Measurements from ENCODE around the gene SOD1. TPM values are rescaled to one million over a fixed set of nuclear protein-coding genes. Genes with fewer than 3 reads are reported as not detected.
A peak's percentile ranks its signal among the peaks of the same experiment; 100 is the strongest.

SOD1 gene
- total RNA-seq, 1 donor: 207 TPM

DNA sequence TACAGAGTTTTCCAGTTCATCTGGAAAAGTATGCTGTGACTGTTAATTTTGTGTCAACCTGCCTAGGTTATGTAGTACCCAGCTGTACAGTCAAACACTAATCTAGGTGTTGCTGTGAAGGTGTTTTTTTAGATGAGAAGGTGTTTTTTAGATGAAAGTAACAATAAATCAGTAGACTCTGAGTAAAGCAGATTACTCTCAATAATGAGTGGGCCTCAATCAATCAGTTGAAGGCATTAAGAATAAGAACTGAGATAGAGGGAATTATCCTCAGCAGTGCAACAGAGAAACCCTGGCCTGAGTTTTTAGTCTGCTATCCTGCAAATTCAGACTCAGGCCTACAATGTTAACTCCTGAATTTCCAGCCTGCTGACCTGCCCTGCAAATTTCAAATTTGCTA lies 39.0 kb downstream of the SOD1 start:
- Histone ChIP-seq H3K36me3 (ENCODE audit: insufficient read depth, low read length) (peaks cover 77% of the 10 kb centered on the region), H3K4me1 (ENCODE audit: insufficient read depth, low read length) (no peaks in the 10 kb centered on the region), H3K27ac (ENCODE audit: low read depth, low read length) (no peak overlapping the region), H3K79me2 (ENCODE audit: insufficient read depth, low read length) (peaks cover 29% of the 10 kb centered on the region), H3K9me3 (ENCODE audit: low read depth, low read length) (no peaks in the 10 kb centered on the region), H3K27me3 (ENCODE audit: insufficient read depth, low read length) (no peaks in the 10 kb centered on the region), H4K20me1 (ENCODE audit: insufficient read depth, low read length) (no peaks in the 10 kb centered on the region), H3K4me2 (ENCODE audit: insufficient read depth, low read length) (no peak overlapping the region), H2AFZ (ENCODE audit: low read length) (no peak overlapping the region), H3K4me3 (ENCODE audit: insufficient read depth, low read length) (no peak overlapping the region)
- no peak for DNase-seq (ENCODE audit: insufficient read length, low spot score, missing footprints)
- no peak for TF ChIP-seq CTCF (IDR thresholded peaks at IDR 0.05; ENCODE audit: extremely low read depth, low read depth, low read length)

GRCh38 chr21:31700040-31700439 lies 40.5 kb downstream of the SOD1 start:
- no peak overlapping the region for H2AFZ ChIP-seq (ENCODE audit: low read length)
- DNase-seq (ENCODE audit: insufficient read length, low spot score, missing footprints): no peak
- H3K4me3 ChIP-seq (ENCODE audit: insufficient read depth, low read length): no peak overlapping the region
- H3K4me1 ChIP-seq (ENCODE audit: insufficient read depth, low read length): no peaks in the 10 kb centered on the region
- H3K4me2 ChIP-seq (ENCODE audit: insufficient read depth, low read length): no peak overlapping the region
- H3K27me3 ChIP-seq (ENCODE audit: insufficient read depth, low read length): no peaks in the 10 kb centered on the region
- no peaks in the 10 kb centered on the region for H4K20me1 ChIP-seq (ENCODE audit: insufficient read depth, low read length)
- H3K27ac ChIP-seq (ENCODE audit: low read depth, low read length): no peak overlapping the region
- H3K36me3 ChIP-seq (ENCODE audit: insufficient read depth, low read length): peaks cover 65% of the 10 kb centered on the region
- peaks cover 41% of the 10 kb centered on the region for H3K79me2 ChIP-seq (ENCODE audit: insufficient read depth, low read length)
- no peak for TF ChIP-seq CTCF (IDR thresholded peaks at IDR 0.05; ENCODE audit: extremely low read depth, low read depth, low read length)
- H3K9me3 ChIP-seq (ENCODE audit: low read depth, low read length): no peaks in the 10 kb centered on the region

DNA sequence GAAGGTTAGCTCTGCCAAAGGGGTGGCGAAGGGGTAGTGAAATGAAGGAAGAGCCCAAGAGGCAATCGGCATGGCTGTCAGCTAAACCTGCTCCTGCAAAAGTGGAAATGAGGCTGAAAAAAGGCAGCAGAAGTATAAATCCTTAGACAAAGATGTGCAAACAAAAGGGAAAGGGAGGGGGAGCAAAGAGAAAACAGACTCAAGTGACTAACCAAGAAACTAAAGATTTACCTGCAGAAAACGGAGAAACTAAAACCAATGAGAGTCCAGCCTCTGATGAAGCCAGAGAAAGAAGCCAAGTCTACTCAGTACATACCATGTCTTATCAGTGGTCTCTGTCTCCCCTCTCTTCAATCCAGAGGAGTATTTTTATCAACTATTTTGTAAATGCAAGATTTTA lies 47.1 kb downstream of the SOD1 start:
- no peak for TF ChIP-seq CTCF (IDR thresholded peaks at IDR 0.05; ENCODE audit: extremely low read depth, low read depth, low read length)
- no peak overlapping the region for H2AFZ ChIP-seq (ENCODE audit: low read length)
- H3K4me2 ChIP-seq (ENCODE audit: insufficient read depth, low read length): no peak overlapping the region
- H3K9me3 ChIP-seq (ENCODE audit: low read depth, low read length): no peaks in the 10 kb centered on the region
- peaks cover 20% of the 10 kb centered on the region for H3K4me1 ChIP-seq (ENCODE audit: insufficient read depth, low read length)
- DNase-seq (ENCODE audit: insufficient read length, low spot score, missing footprints): no peak
- no peaks in the 10 kb centered on the region for H3K27me3 ChIP-seq (ENCODE audit: insufficient read depth, low read length)
- H4K20me1 ChIP-seq (ENCODE audit: insufficient read depth, low read length): peaks cover 6% of the 10 kb centered on the region
- no peak overlapping the region for H3K4me3 ChIP-seq (ENCODE audit: insufficient read depth, low read length)
- peaks cover 88% of the 10 kb centered on the region for H3K79me2 ChIP-seq (ENCODE audit: insufficient read depth, low read length)
- H3K27ac ChIP-seq (ENCODE audit: low read depth, low read length): no peak overlapping the region
- peaks cover 18% of the 10 kb centered on the region for H3K36me3 ChIP-seq (ENCODE audit: insufficient read depth, low read length)

DNA sequence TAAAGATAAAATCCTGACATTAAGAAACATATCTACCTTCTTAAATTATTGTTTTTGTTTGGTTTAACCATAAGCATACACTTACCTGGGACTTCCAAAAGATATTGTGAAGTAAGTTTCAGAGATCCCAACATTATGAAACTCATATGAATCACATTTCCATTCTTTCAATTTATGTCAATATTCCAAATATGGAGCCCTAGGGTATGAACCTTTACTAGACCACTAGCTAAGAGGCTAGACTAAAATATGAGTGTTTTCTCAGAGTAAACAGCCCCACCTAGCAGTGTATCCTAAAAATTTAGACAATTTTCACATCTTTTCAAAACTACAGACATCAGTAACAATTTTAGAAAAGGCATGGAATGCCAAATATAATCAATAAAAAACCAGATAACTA lies 48.0 kb downstream of the SOD1 start:
- DNase-seq (ENCODE audit: insufficient read length, low spot score, missing footprints): peak; percentile 27
- Histone ChIP-seq H3K79me2 (ENCODE audit: insufficient read depth, low read length) (peaks cover 92% of the 10 kb centered on the region), H4K20me1 (ENCODE audit: insufficient read depth, low read length) (peaks cover 6% of the 10 kb centered on the region), H3K4me3 (ENCODE audit: insufficient read depth, low read length) (no peak overlapping the region), H3K9me3 (ENCODE audit: low read depth, low read length) (no peaks in the 10 kb centered on the region), H3K4me1 (ENCODE audit: insufficient read depth, low read length) (peaks cover 20% of the 10 kb centered on the region), H3K36me3 (ENCODE audit: insufficient read depth, low read length) (peaks cover 9% of the 10 kb centered on the region), H3K4me2 (ENCODE audit: insufficient read depth, low read length) (no peak overlapping the region), H3K27ac (ENCODE audit: low read depth, low read length) (no peak overlapping the region), H3K27me3 (ENCODE audit: insufficient read depth, low read length) (no peaks in the 10 kb centered on the region), H2AFZ (ENCODE audit: low read length) (no peak overlapping the region)
- no peak for TF ChIP-seq CTCF (IDR thresholded peaks at IDR 0.05; ENCODE audit: extremely low read depth, low read depth, low read length)

All from osteoblast (primary cell).